Muscle layer of colon (tissue), 2 donors: ENCODE data around the gene PRSS21.

Experiments
- H3K27ac ChIP-seq: one replicate; pipeline ENCODE4 v1.7.0; 2013; ENCODE audit warnings: low read depth, mild to moderate bottlenecking, low read length, moderate library complexity
- H3K27me3 ChIP-seq, 2 donors: one replicate each; pipeline ENCODE4 v1.7.0; 2013; ENCODE audit warnings: low read length in 2 of 2, mild to moderate bottlenecking in 2 of 2; ENCODE audit not compliant: insufficient read depth in 2 of 2, control insufficient read depth in 1 of 2
- H3K36me3 ChIP-seq: one replicate; pipeline ENCODE4 v1.7.0; 2013; ENCODE audit warnings: mild to moderate bottlenecking, low read length; ENCODE audit not compliant: insufficient read depth
- H3K4me1 ChIP-seq: one replicate; pipeline ENCODE4 v1.7.0; 2013; ENCODE audit warnings: mild to moderate bottlenecking, low read length; ENCODE audit not compliant: insufficient read depth
- H3K4me3 ChIP-seq, 2 donors: one replicate each; pipeline ENCODE4 v1.7.0; 2013; ENCODE audit warnings: low read length in 2 of 2, low read depth in 1 of 2, mild to moderate bottlenecking in 1 of 2, moderate library complexity in 1 of 2
- H3K9ac ChIP-seq: one replicate; pipeline ENCODE4 v1.7.0; 2013; ENCODE audit warnings: low read length
- H3K9me3 ChIP-seq: one replicate; pipeline ENCODE4 v1.7.0; 2013; ENCODE audit warnings: mild to moderate bottlenecking, low read length
- donor health status: abdominal sarcoma.
- donor health status: Adenocarcinoma of cecum.

The PRSS21 gene

DNA sequence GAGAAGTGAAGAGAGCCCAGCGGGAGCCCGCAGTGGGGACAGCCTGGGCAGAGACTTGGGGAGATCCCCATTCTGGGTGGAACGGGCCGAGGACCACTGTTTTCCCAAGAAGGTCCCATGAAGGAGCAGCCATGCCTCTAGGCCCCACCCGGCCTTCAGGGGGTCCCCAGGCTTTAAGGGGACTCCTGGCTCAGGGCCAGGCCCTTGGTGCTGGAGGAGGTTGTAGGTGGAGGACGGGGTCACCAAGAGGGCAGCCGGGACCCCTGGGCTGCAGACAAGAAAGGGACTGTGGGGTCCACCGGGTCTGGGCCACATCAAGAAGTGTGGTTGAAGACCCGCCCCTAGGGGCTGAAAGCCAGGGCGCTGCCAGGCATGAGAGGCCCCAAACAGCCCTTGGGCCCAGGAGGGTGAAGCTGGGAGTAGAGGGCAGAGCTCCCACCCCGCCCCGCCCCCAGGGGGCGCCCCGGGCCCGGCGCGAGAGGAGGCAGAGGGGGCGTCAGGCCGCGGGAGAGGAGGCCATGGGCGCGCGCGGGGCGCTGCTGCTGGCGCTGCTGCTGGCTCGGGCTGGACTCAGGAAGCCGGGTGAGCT, at the start of gene PRSS21:
Gene PRSS21, plus strand, starts transcription at position 487 of the 589 bp plus-strand sequence. Its CDS starts 32 bp downstream, at position 519.
- H3K27ac ChIP-seq: no peak within 1 kb of the TSS
- no peaks in the 10 kb centered on the region for H3K36me3 ChIP-seq
- H3K9me3 ChIP-seq: no peaks in the 10 kb centered on the region
- peaks cover 0 to 7% of the 10 kb centered on the region in 2 donors for H3K27me3 ChIP-seq
- no peak within 1 kb of the TSS for H3K4me3 ChIP-seq
- H3K4me1 ChIP-seq: no peaks in the 10 kb centered on the region
- H3K9ac ChIP-seq: no peak within 1 kb of the TSS

DNA sequence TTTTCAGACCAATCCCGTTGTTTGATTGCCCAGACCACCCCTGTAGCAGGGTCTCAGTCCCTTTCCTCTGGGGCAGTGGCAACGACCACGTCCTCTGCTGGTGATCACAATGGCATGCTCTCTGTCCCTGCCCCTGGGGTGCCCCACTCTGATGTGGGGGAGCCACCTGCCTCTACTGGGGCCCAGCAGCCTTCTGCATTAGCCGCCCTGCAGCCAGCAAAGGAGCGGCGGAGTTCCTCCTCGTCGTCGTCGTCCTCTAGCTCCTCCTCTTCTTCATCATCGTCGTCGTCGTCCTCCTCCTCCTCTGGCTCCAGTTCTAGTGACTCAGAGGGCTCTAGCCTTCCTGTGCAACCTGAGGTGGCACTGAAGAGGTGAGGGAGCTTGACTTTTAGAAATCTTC, 49.1 kb upstream of the PRSS21 start:
- H3K9ac ChIP-seq: no peak overlapping the region
- peaks cover 99% of the 10 kb centered on the region for H3K36me3 ChIP-seq
- no peaks in the 10 kb centered on the region for H3K9me3 ChIP-seq
- no peak overlapping the region for H3K27ac ChIP-seq
- H3K27me3 ChIP-seq: no peaks in the 10 kb centered on the region
- H3K4me1 ChIP-seq: peaks cover 7% of the 10 kb centered on the region
- no peak overlapping the region for H3K4me3 ChIP-seq

GRCh38 chr16:2768403-2769089, 48.5 kb upstream of the PRSS21 start:
- no peak overlapping the region for H3K9ac ChIP-seq
- H3K9me3 ChIP-seq: no peaks in the 10 kb centered on the region
- H3K4me3 ChIP-seq: no peak overlapping the region
- H3K27ac ChIP-seq: no peak overlapping the region
- H3K4me1 ChIP-seq: peaks cover 7% of the 10 kb centered on the region
- no peaks in the 10 kb centered on the region for H3K27me3 ChIP-seq
- H3K36me3 ChIP-seq: peaks cover 99% of the 10 kb centered on the region

- Histone ChIP-seq H3K9me3 (no peaks in the 10 kb centered on the region), H3K27ac (no peak overlapping the region), H3K4me3 (no peak overlapping the region), H3K36me3 (peaks cover 98% of the 10 kb centered on the region), H3K9ac (no peak overlapping the region), H3K27me3 (no peaks in the 10 kb centered on the region), H3K4me1 (peaks cover 7% of the 10 kb centered on the region)
Observed at GRCh38 chr16:2769100-2769529, 47.9 kb upstream of the PRSS21 start.

GRCh38 chr16:2769675-2770056, 47.4 kb upstream of the PRSS21 start:
- Histone ChIP-seq H3K4me3 (no peak overlapping the region), H3K9ac (no peak overlapping the region), H3K27me3 (no peaks in the 10 kb centered on the region), H3K36me3 (peaks cover 98% of the 10 kb centered on the region), H3K4me1 (peaks cover 7% of the 10 kb centered on the region), H3K27ac (no peak overlapping the region), H3K9me3 (no peaks in the 10 kb centered on the region)

- Histone ChIP-seq H3K27ac (no peak overlapping the region), H3K9me3 (no peaks in the 10 kb centered on the region), H3K4me3 (no peak overlapping the region), H3K36me3 (peaks cover 98% of the 10 kb centered on the region), H3K4me1 (peaks cover 12% of the 10 kb centered on the region), H3K27me3 (no peaks in the 10 kb centered on the region), H3K9ac (no peak overlapping the region)
Observed at GRCh38 chr16:2770057-2770951, 46.7 kb upstream of the PRSS21 start.

DNA sequence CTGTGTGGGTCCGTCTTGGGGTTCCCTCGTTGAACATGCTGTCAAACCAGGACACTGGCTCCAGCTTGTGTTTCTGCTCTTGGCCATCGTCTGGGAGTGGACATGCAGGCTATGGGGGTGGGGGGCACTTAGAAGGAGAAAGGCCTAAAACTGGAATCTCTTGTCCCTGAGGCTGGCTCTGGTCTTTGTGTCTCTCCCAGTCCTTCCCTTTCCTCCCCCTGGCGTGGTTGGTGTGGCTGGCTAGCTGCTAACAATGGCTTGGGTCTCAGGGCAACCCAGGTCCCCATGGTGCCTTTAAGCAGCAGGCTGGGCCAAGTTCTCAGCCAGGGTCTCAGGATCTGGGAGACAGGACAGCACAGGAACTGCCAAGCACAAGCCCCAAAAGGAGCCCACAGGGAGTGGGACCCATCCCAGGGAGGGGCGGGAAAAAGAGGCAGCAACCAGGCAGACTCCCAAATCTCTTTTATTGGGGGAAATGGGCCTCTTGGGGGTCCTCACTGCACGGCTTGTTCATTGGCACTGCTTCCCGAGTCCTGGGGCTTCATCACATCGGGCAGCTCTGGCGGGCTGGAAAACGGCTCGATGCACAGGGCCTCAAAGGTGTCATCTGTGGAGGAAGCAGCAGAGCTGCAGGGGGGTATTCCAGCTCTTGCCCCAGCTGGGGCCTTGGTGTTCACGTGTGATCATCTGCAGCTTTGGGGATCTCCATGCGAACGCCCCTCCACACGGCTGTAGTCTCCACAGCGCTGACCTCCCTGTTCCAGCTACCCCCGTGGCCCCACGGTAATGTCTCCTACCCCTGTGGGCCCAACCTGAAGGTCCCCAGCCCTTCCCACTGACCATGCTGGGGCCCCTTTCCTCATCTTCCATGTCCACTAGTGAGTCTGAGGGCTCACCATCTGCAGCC, 45.3 kb upstream of the PRSS21 start:
- no peaks in the 10 kb centered on the region for H3K27me3 ChIP-seq
- peaks cover 22% of the 10 kb centered on the region for H3K4me1 ChIP-seq
- no peak overlapping the region for H3K9ac ChIP-seq
- H3K36me3 ChIP-seq: peaks cover 88% of the 10 kb centered on the region
- H3K27ac ChIP-seq: no peak overlapping the region
- no peaks in the 10 kb centered on the region for H3K9me3 ChIP-seq
- no peak overlapping the region for H3K4me3 ChIP-seq

GRCh38 chr16:2773188-2773968, 43.7 kb upstream of the PRSS21 start:
- Histone ChIP-seq H3K4me3 (no peak overlapping the region), H3K4me1 (peaks cover 25% of the 10 kb centered on the region), H3K9me3 (no peaks in the 10 kb centered on the region), H3K27ac (no peak overlapping the region), H3K36me3 (peaks cover 71% of the 10 kb centered on the region), H3K9ac (no peak overlapping the region), H3K27me3 (no peaks in the 10 kb centered on the region)

- Histone ChIP-seq H3K27ac (no peak overlapping the region), H3K36me3 (peaks cover 62% of the 10 kb centered on the region), H3K27me3 (no peaks in the 10 kb centered on the region), H3K4me3 (no peak overlapping the region), H3K9ac (no peak overlapping the region), H3K4me1 (peaks cover 32% of the 10 kb centered on the region), H3K9me3 (no peaks in the 10 kb centered on the region)
Observed at GRCh38 chr16:2774161-2774891, 42.7 kb upstream of the PRSS21 start.
